ENCODE measurements around the gene CUBN. TPM values are rescaled to one million over a fixed set of nuclear protein-coding genes. Genes with fewer than 3 reads are reported as not detected.

Gene CUBN
- polyA plus RNA-seq, 1 experiment: 0.76 TPM

DNA sequence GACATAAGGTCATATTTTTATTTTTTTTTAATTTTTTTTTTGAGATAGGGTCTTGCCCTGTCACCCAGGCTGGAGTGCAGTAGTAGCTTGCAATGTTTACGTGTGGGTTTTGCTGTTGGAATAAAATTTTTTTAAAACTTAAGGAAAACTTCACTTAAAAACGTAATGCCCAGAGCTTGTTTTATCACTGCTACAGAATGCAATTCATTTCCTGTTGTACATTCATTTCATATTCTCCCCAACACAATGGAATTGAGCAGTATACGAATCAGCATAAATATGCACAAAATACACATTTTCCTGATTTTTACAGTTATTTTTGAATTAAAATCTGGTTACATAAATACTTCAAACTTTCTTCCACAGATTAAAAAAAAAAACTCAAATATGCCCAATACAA lies 352.7 kb downstream of the CUBN start:
- no peak overlapping the region for H3K27ac ChIP-seq (ENCODE audit: low read depth, low read length)
- TF ChIP-seq, protein P1, sequence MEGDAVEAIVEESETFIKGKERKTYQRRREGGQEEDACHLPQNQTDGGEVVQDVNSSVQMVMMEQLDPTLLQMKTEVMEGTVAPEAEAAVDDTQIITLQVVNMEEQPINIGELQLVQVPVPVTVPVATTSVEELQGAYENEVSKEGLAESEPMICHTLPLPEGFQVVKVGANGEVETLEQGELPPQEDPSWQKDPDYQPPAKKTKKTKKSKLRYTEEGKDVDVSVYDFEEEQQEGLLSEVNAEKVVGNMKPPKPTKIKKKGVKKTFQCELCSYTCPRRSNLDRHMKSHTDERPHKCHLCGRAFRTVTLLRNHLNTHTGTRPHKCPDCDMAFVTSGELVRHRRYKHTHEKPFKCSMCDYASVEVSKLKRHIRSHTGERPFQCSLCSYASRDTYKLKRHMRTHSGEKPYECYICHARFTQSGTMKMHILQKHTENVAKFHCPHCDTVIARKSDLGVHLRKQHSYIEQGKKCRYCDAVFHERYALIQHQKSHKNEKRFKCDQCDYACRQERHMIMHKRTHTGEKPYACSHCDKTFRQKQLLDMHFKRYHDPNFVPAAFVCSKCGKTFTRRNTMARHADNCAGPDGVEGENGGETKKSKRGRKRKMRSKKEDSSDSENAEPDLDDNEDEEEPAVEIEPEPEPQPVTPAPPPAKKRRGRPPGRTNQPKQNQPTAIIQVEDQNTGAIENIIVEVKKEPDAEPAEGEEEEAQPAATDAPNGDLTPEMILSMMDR (IDR thresholded peaks at IDR 0.05; ENCODE audit: low read depth, low read length): no peak
- no peak overlapping the region for H3K4me3 ChIP-seq (ENCODE audit: low read depth, low read length)
- CTCF ChIA-PET: interaction anchor here (0.6 to 4.1 kb wide), 22 partner anchors 10 to 1613 kb away, joined by 3 to 52 read pairs (median 3); partner anchors contain the start of gene PTER
- DNase-seq (ENCODE audit: low read depth, low spot score): no peak
- H3K9me3 ChIP-seq (ENCODE audit: control insufficient read depth, insufficient read depth, low read length): no peaks in the 10 kb centered on the region
- POLR2A ChIA-PET: no interaction called here
- H3K27me3 ChIP-seq (ENCODE audit: control insufficient read depth, insufficient read depth, low read length): no peaks in the 10 kb centered on the region

Small RNA genes lying within 50 kb of the gene (small RNA-seq; reads per million reads assigned to genes)
- gene AC067747.1 (ENCODE audit: insufficient read length, low read depth): not detected

Other genes with a start within 250 kb of the CUBN start
- 5.2 and 7.1 TPM in 2 replicates for gene TRDMT1, start 71.9 kb upstream of the CUBN start, polyA plus RNA-seq (2011; rRNA removed)
- gene VIM, start 98.4 kb upstream of the CUBN start, polyA plus RNA-seq (2011; rRNA removed): 4,126 and 4,378 TPM in 2 replicates